Osteoblast (primary cell): Measurements from ENCODE around the gene CBLB. TPM values are rescaled to one million over a fixed set of nuclear protein-coding genes. Genes with fewer than 3 reads are reported as not detected.

Experiments
- DNase-seq: peaks from one replicate; pipeline ENCODE4 v3.0.0; 2011; ENCODE audit warnings: low spot score, mixed read lengths; ENCODE audit not compliant: insufficient read length; ENCODE audit errors: missing footprints
- H2AFZ ChIP-seq: 2 replicates; pipeline ENCODE4 v1.6.0; 2011; ENCODE audit warnings: mild to moderate bottlenecking, low read length
- H3K27ac ChIP-seq: 2 replicates; pipeline ENCODE4 v1.5.1; 2011; ENCODE audit warnings: mild to moderate bottlenecking, low read depth, low read length, moderate library complexity
- H3K27me3 ChIP-seq: 2 replicates; pipeline ENCODE4 v1.6.0; 2012; ENCODE audit warnings: mild to moderate bottlenecking, control low read depth, inconsistent platforms, low read length, moderate library complexity; ENCODE audit not compliant: insufficient read depth
- H3K36me3 ChIP-seq: 2 replicates; pipeline ENCODE4 v1.5.1; 2011; ENCODE audit warnings: mild to moderate bottlenecking, low read length, control low read depth, moderate library complexity; ENCODE audit not compliant: insufficient read depth
- H3K4me1 ChIP-seq: 2 replicates; pipeline ENCODE4 v1.5.1; 2011; ENCODE audit warnings: mild to moderate bottlenecking, low read length, control low read depth, moderate library complexity; ENCODE audit not compliant: insufficient read depth
- H3K4me2 ChIP-seq: 2 replicates; pipeline ENCODE4 v1.6.0; 2011; ENCODE audit warnings: mild to moderate bottlenecking, low read length; ENCODE audit not compliant: insufficient read depth
- H3K4me3 ChIP-seq: fragments of 200-600 bp; sonication (generic); 3 replicates; pipeline ENCODE4 v1.5.1; 2012; ENCODE audit warnings: mild to moderate bottlenecking, low read length, inconsistent platforms; ENCODE audit not compliant: insufficient read depth
- H3K79me2 ChIP-seq: 2 replicates; pipeline ENCODE4 v1.6.0; 2012; ENCODE audit warnings: mild to moderate bottlenecking, low read length, control low read depth, inconsistent platforms; ENCODE audit not compliant: insufficient read depth
- H3K9me3 ChIP-seq: 2 replicates; pipeline ENCODE4 v1.5.1; 2011; ENCODE audit warnings: low read depth, low read length, control low read depth
- H4K20me1 ChIP-seq: 2 replicates; pipeline ENCODE4 v1.6.0; 2012; ENCODE audit warnings: mild to moderate bottlenecking, low read length, control low read depth; ENCODE audit not compliant: insufficient read depth
- CTCF ChIP-seq: IDR thresholded peaks from 2 replicates; pipeline ENCODE4 v1.5.1; 2011; ENCODE audit warnings: mild to moderate bottlenecking, low read depth, low read length, moderate library complexity; ENCODE audit errors: extremely low read depth
- total RNA-seq: library from RNA; depleted of rRNA; stranded (reverse); fragments of >200 nt; gene quantifications from 2 replicates; pipeline ENCODE4 v1.2.3, GENCODE V29; 2012

Gene CBLB
- total RNA-seq, 1 donor: 128 TPM

DNA sequence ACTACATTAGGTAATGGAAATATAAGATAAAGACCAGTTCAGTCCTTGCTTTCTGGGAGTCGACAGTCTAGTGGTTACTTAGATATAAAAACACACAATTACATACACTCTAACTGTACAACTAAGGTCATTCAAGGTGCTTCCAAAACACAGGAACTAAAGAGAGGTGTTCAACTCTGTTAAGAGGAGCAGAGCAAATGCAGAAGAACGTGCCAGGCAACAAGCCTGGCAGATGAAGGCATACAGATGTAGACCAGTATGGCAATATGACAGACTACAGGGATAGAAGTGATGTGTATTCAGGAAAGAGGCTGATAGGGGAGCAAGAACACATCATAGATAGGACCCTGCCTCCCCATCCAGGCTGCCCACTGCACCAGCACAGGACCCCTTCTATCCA, 78.3 kb downstream of the CBLB start:
- Histone ChIP-seq H3K79me2 (peaks cover 97% of the 10 kb centered on the region), H3K9me3 (no peaks in the 10 kb centered on the region), H4K20me1 (peaks cover 32% of the 10 kb centered on the region), H3K27ac (peak overlapping the region; percentile 89), H3K27me3 (no peaks in the 10 kb centered on the region), H3K4me3 (peak overlapping the region; percentile 4), H3K36me3 (no peaks in the 10 kb centered on the region), H3K4me1 (peaks cover 51% of the 10 kb centered on the region), H2AFZ (no peak overlapping the region), H3K4me2 (peak overlapping the region; percentile 65)
- no peak for TF ChIP-seq CTCF
- DNase-seq: no peak

DNA sequence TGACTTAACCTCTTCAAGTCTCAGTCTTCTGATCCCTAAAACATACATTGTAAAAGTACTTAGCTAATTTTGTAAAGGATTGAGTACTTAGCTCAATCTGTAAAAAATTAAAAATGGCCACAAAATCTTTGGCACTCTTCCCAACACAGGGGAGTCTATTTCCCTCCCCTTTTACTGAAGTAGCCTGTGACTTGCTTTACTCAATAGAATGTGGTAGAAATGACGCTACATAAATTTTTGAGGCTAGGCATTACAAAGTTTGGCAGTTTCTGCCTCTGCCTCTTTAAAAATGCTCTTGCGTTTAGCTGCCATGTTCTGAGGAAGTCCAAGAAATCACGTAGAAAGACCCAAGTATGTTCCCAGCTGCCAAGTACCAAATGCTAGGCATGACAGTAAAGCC, 80.2 kb downstream of the CBLB start:
- Histone ChIP-seq H3K9me3 (no peaks in the 10 kb centered on the region), H2AFZ (no peak overlapping the region), H3K36me3 (no peaks in the 10 kb centered on the region), H4K20me1 (peaks cover 32% of the 10 kb centered on the region), H3K27me3 (no peaks in the 10 kb centered on the region), H3K27ac (no peak overlapping the region), H3K4me3 (no peak overlapping the region), H3K79me2 (peaks cover 97% of the 10 kb centered on the region), H3K4me2 (no peak overlapping the region), H3K4me1 (peaks cover 43% of the 10 kb centered on the region)
- no peak for DNase-seq
- TF ChIP-seq CTCF: no peak

- no peak for DNase-seq
- H3K9me3 ChIP-seq: no peaks in the 10 kb centered on the region
- peaks cover 31% of the 10 kb centered on the region for H3K4me1 ChIP-seq
- H3K27ac ChIP-seq: no peak overlapping the region
- H2AFZ ChIP-seq: no peak overlapping the region
- H3K79me2 ChIP-seq: peaks cover 96% of the 10 kb centered on the region
- peaks cover 24% of the 10 kb centered on the region for H4K20me1 ChIP-seq
- no peaks in the 10 kb centered on the region for H3K36me3 ChIP-seq
- no peak overlapping the region for H3K4me2 ChIP-seq
- H3K27me3 ChIP-seq: no peaks in the 10 kb centered on the region
- H3K4me3 ChIP-seq: no peak overlapping the region
- TF ChIP-seq CTCF: no peak
Observed at GRCh38 chr3:105787453-105787852, 81.4 kb downstream of the CBLB start.

- no peak overlapping the region for H2AFZ ChIP-seq
- DNase-seq: no peak
- H4K20me1 ChIP-seq: peaks cover 26% of the 10 kb centered on the region
- H3K27me3 ChIP-seq: no peaks in the 10 kb centered on the region
- H3K4me3 ChIP-seq: no peak overlapping the region
- no peaks in the 10 kb centered on the region for H3K36me3 ChIP-seq
- H3K27ac ChIP-seq: no peak overlapping the region
- H3K4me2 ChIP-seq: no peak overlapping the region
- H3K79me2 ChIP-seq: peaks cover 97% of the 10 kb centered on the region
- no peaks in the 10 kb centered on the region for H3K9me3 ChIP-seq
- peaks cover 28% of the 10 kb centered on the region for H3K4me1 ChIP-seq
- TF ChIP-seq CTCF: no peak
Observed at GRCh38 chr3:105786990-105787389, 81.8 kb downstream of the CBLB start.
